K562 (cell line): ENCODE data around the gene LSM12.

Experiments used
- CBX2 ChIP-seq: fragments of 200-600 bp; sonication (generic); IDR thresholded peaks from one replicate; pipeline ENCODE4 v1.6.1; 2012; ENCODE audit warnings: mild to moderate bottlenecking, low read length, inconsistent platforms; ENCODE audit not compliant: insufficient read depth, poor library complexity, severe bottlenecking
- CHD2 ChIP-seq: IDR thresholded peaks from 2 replicates; pipeline ENCODE4 v1.6.1; 2011; ENCODE audit warnings: low read depth, low read length
- HDAC6 ChIP-seq: IDR thresholded peaks from 2 replicates; pipeline ENCODE4 v1.6.1; 2012; ENCODE audit warnings: low read depth, mild to moderate bottlenecking, control low read depth, inconsistent platforms, low read length, moderate library complexity
- SUPT5H ChIP-seq: fragments of 450-650 bp; IDR thresholded peaks from 2 replicates; pipeline ENCODE4 v1.6.1; 2016
- TAF7 ChIP-seq: fragments of 450-650 bp; IDR thresholded peaks from 2 replicates; pipeline ENCODE4 v1.6.1; 2016; ENCODE audit warnings: missing genetic modification characterization, missing compliant biosample characterization
- ZHX1 ChIP-seq: fragments of 150-350 bp; conservative IDR thresholded peaks from 2 replicates; pipeline ENCODE4 v1.6.1; 2014; ENCODE audit warnings: low read length
- ZNF644 ChIP-seq: fragments of 200-800 bp; sonication (Bioruptor generic); IDR thresholded peaks from 2 replicates; pipeline ENCODE4 v1.6.1; 2016; ENCODE audit warnings: low read depth, missing genetic modification characterization, missing compliant biosample characterization

GRCh38 chr17:44062871-44063270 is 3.6 kb downstream of the LSM12 start:
- TF ChIP-seq HDAC6 (no peak), CHD2 (no peak), SUPT5H (no peak), ZHX1 (no peak), CBX2 (no peak), TAF7 (tag) (no peak), ZNF644 (tag) (no peak)
